ENCODE data around the gene SEPHS2.

SEPHS2 gene

GRCh38 chr16:30473231-30474073 lies 27.8 kb upstream of the SEPHS2 start:
- TF ChIP-seq TAF1 (IDR thresholded peaks at IDR 0.05; ENCODE audit: low read depth) (no peak), USF1 (IDR thresholded peaks at IDR 0.05) (no peak), YY1 (IDR thresholded peaks at IDR 0.05; ENCODE audit: low read depth) (no peak), CEBPB (IDR thresholded peaks at IDR 0.05) (no peak), FOXM1 (IDR thresholded peaks at IDR 0.05; ENCODE audit: borderline replicate concordance, low read depth) (no peak), NFIC (IDR thresholded peaks at IDR 0.05) (no peak), RAD21 (IDR thresholded peaks at IDR 0.05; ENCODE audit: low read depth) (no peak), ZBTB7A (IDR thresholded peaks at IDR 0.05; ENCODE audit: low read depth) (no peak), TCF12 (IDR thresholded peaks at IDR 0.05; ENCODE audit: low read depth) (no peak), MAX (IDR thresholded peaks at IDR 0.05) (no peak), EP300 (IDR thresholded peaks at IDR 0.05; ENCODE audit: borderline replicate concordance) (no peak), TEAD4 (IDR thresholded peaks at IDR 0.05) (no peak), EGR1 (IDR thresholded peaks at IDR 0.05) (no peak), CREB1 (IDR thresholded peaks at IDR 0.05; ENCODE audit: low read depth) (no peak)
- TF ChIP-seq, protein P1, sequence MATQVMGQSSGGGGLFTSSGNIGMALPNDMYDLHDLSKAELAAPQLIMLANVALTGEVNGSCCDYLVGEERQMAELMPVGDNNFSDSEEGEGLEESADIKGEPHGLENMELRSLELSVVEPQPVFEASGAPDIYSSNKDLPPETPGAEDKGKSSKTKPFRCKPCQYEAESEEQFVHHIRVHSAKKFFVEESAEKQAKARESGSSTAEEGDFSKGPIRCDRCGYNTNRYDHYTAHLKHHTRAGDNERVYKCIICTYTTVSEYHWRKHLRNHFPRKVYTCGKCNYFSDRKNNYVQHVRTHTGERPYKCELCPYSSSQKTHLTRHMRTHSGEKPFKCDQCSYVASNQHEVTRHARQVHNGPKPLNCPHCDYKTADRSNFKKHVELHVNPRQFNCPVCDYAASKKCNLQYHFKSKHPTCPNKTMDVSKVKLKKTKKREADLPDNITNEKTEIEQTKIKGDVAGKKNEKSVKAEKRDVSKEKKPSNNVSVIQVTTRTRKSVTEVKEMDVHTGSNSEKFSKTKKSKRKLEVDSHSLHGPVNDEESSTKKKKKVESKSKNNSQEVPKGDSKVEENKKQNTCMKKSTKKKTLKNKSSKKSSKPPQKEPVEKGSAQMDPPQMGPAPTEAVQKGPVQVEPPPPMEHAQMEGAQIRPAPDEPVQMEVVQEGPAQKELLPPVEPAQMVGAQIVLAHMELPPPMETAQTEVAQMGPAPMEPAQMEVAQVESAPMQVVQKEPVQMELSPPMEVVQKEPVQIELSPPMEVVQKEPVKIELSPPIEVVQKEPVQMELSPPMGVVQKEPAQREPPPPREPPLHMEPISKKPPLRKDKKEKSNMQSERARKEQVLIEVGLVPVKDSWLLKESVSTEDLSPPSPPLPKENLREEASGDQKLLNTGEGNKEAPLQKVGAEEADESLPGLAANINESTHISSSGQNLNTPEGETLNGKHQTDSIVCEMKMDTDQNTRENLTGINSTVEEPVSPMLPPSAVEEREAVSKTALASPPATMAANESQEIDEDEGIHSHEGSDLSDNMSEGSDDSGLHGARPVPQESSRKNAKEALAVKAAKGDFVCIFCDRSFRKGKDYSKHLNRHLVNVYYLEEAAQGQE (IDR thresholded peaks at IDR 0.05; ENCODE audit: low read depth), result no peak

GRCh38 chr16:30472328-30472942 lies 26.8 kb upstream of the SEPHS2 start, which contains the start of gene ITGAL:
Gene ITGAL, plus strand, starts transcription at chr16:30472742. Its CDS starts 96 bp downstream, at chr16:30472838.
- TF ChIP-seq EGR1 (IDR thresholded peaks at IDR 0.05), result no peak
- TF ChIP-seq YY1 (IDR thresholded peaks at IDR 0.05; ENCODE audit: low read depth), result no peak
- TF ChIP-seq RAD21 (IDR thresholded peaks at IDR 0.05; ENCODE audit: low read depth), result no peak
- TF ChIP-seq USF1 (IDR thresholded peaks at IDR 0.05), result no peak

DNA sequence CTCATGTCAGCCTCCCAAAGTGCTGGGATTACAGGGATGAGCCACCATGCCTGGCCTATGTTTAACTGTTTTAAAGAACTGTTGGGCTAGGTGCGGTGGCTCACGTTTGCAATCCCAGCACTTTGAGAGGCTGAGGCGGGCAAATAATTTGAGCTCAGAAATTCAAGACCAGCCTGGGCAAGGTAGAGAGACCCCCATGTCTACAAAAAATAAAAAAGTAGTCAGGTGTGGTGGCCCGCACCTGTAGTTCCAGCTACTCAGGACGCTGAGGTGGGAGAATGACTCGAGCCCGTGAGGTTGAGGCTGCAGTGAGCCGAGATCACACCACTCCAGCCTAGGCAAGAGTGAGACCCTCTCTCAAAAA lies 24.9 kb upstream of the SEPHS2 start:
- TF ChIP-seq USF1 (IDR thresholded peaks at IDR 0.05) (no peak), TCF12 (IDR thresholded peaks at IDR 0.05; ENCODE audit: low read depth) (no peak), TEAD4 (IDR thresholded peaks at IDR 0.05) (no peak), RAD21 (IDR thresholded peaks at IDR 0.05; ENCODE audit: low read depth) (no peak), YY1 (IDR thresholded peaks at IDR 0.05; ENCODE audit: low read depth) (no peak), TAF1 (IDR thresholded peaks at IDR 0.05; ENCODE audit: low read depth) (no peak), CEBPB (IDR thresholded peaks at IDR 0.05) (no peak)

DNA sequence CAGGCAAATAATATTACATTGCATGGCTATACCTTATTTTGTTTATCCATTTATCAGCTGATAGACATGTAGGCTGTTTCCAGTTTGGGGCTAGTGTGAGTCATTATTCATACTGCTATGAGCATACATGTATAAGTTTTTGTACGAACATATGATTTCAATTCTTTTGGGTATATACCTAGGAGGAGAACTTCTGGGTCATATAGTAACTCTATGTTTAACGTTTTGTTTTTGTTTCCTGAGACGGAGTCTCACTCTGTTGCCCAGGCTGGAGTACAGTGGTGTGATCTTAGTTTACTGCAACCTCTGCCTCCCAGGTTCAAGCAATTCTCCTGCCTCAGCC lies 24.5 kb upstream of the SEPHS2 start:
- no peak for TF ChIP-seq YY1 (IDR thresholded peaks at IDR 0.05; ENCODE audit: low read depth)
- TF ChIP-seq TAF1 (IDR thresholded peaks at IDR 0.05; ENCODE audit: low read depth), result no peak
- no peak for TF ChIP-seq ZBTB7A (IDR thresholded peaks at IDR 0.05; ENCODE audit: low read depth)
- no peak for TF ChIP-seq CEBPB (IDR thresholded peaks at IDR 0.05)
- TF ChIP-seq, protein P1 (IDR thresholded peaks at IDR 0.05; ENCODE audit: low read depth), result no peak
- no peak for TF ChIP-seq USF1 (IDR thresholded peaks at IDR 0.05)
- no peak for TF ChIP-seq FOXM1 (IDR thresholded peaks at IDR 0.05; ENCODE audit: borderline replicate concordance, low read depth)
- TF ChIP-seq MAX (IDR thresholded peaks at IDR 0.05), result no peak
- TF ChIP-seq EP300 (IDR thresholded peaks at IDR 0.05; ENCODE audit: borderline replicate concordance), result no peak
- no peak for TF ChIP-seq TCF12 (IDR thresholded peaks at IDR 0.05; ENCODE audit: low read depth)
- TF ChIP-seq TEAD4 (IDR thresholded peaks at IDR 0.05), result no peak
- TF ChIP-seq EGR1 (IDR thresholded peaks at IDR 0.05), result no peak
- no peak for TF ChIP-seq RAD21 (IDR thresholded peaks at IDR 0.05; ENCODE audit: low read depth)
- TF ChIP-seq NFIC (IDR thresholded peaks at IDR 0.05), result no peak
- TF ChIP-seq CREB1 (IDR thresholded peaks at IDR 0.05; ENCODE audit: low read depth), result no peak

DNA sequence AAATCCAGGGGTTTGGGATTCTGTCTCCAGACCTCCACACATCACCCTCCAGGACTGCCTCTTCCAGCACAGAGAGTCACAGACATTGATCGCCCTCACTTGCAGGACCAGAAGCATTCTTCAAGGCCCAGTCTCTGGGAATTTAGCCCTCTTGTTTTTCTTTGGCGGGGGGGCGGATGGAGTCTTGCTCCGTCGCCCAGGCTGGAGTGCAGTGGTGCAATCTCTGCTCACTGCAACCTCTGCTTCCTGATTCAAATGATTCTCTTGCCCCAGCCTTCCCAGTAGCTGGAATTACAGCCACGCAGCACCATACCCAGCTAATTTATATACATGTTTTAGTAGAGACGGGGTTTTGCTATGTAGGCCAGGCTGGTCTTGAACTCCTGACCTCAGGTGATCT lies 18.4 kb upstream of the SEPHS2 start:
- no peak for TF ChIP-seq MAX (IDR thresholded peaks at IDR 0.05)
- TF ChIP-seq TEAD4 (IDR thresholded peaks at IDR 0.05), result no peak
- TF ChIP-seq, protein P1 (IDR thresholded peaks at IDR 0.05; ENCODE audit: low read depth), result no peak
- no peak for TF ChIP-seq NFIC (IDR thresholded peaks at IDR 0.05)
- no peak for TF ChIP-seq TCF12 (IDR thresholded peaks at IDR 0.05; ENCODE audit: low read depth)
- TF ChIP-seq EGR1 (IDR thresholded peaks at IDR 0.05), result no peak
- no peak for TF ChIP-seq RAD21 (IDR thresholded peaks at IDR 0.05; ENCODE audit: low read depth)
